HG03442 (cell line): Measurements from ENCODE around the gene ANKRD39.

Experiments
- ATAC-seq: cut with Tn5 transposase; IDR thresholded peaks from one replicate; pipeline ENCODE4 v1.9.1; 2021; ENCODE audit warnings: mild to moderate bottlenecking, moderate library complexity; ENCODE audit not compliant: unreplicated experiment

Gene ANKRD39

GRCh38 chr2:96831679-96832078 is 26.1 kb downstream of the ANKRD39 start:
- no peak for ATAC-seq

DNA sequence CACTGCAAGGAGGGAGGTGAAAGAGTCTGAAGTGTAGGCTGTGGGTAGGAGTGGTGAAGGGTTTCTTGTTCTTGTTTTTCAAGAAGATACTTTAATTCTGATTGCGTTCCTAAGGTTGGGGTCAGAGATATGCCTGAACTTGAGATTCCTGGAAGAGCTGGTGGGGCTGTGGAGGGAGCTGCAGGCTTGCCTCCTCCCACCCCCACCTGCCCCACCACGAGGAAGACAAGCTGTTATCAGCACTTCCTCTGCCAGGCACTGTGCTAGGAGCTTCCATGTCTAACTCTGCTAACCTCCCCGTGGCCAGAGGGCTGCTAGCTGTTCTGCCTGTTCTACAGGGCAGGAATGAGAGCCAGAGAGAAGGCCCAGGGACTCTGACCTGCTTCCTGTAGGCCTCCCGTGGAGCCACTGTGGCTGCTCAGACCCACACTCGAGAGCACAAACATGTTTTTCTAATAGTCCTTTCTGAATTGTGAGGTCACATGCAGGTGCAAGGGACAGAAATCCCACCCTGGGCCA is 27.7 kb downstream of the ANKRD39 start:
- no peak for ATAC-seq

GRCh38 chr2:96828874-96829273 is 28.9 kb downstream of the ANKRD39 start:
- ATAC-seq, result no peak

DNA sequence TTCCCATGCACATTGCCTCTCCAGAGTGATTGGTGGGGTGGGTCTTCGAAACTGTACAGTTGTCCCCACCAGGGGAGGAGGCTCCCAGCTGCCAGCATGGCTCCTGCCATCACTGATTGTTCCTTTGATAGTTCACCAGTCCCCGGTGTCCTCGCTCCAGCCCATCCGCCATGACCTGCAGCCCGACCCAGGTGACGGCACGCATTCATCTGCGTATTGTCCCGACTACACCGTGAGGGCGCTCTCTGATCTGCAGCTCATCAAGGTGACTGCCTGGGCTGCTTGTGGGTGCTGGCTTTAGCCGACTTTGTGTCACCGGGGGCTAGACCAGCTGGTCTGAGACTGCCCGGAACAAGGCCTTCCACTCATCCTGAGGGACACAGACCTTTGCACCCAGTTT is 29.4 kb downstream of the ANKRD39 start:
- ATAC-seq, result no peak

- ATAC-seq, result no peak
These were observed 31.1 kb downstream of the ANKRD39 start for GRCh38 chr2:96826546-96827278.

GRCh38 chr2:96825057-96825456 is 32.8 kb downstream of the ANKRD39 start:
- no peak for ATAC-seq

- no peak for ATAC-seq
These were observed 33.5 kb downstream of the ANKRD39 start for GRCh38 chr2:96824079-96824870.

- no peak for ATAC-seq
These were observed 34.6 kb downstream of the ANKRD39 start for GRCh38 chr2:96823198-96823597.

DNA sequence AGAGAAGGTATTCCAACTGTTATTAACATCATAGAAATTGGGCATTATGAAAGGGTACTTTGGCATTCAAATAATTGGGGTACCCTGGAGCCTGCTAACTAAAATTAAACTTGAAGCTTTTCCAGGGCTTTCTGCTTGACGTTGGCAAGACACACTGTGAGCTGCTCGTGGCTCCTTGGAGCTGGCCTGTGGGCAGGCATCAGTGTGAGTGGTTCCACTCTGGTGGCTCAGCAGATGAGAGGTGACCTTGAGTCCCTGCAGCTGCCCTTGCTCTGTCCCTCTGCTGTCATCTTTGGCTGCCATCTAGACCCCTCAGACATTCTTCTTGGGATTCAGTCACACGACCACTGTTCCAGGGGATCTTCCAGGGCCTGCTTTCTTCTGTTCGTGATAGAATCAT is 35.0 kb downstream of the ANKRD39 start:
- no peak for ATAC-seq

- ATAC-seq, result no peak
These were observed 36.6 kb downstream of the ANKRD39 start for GRCh38 chr2:96821113-96821675.

- no peak for ATAC-seq
These were observed 37.8 kb downstream of the ANKRD39 start for GRCh38 chr2:96819876-96820511.

DNA sequence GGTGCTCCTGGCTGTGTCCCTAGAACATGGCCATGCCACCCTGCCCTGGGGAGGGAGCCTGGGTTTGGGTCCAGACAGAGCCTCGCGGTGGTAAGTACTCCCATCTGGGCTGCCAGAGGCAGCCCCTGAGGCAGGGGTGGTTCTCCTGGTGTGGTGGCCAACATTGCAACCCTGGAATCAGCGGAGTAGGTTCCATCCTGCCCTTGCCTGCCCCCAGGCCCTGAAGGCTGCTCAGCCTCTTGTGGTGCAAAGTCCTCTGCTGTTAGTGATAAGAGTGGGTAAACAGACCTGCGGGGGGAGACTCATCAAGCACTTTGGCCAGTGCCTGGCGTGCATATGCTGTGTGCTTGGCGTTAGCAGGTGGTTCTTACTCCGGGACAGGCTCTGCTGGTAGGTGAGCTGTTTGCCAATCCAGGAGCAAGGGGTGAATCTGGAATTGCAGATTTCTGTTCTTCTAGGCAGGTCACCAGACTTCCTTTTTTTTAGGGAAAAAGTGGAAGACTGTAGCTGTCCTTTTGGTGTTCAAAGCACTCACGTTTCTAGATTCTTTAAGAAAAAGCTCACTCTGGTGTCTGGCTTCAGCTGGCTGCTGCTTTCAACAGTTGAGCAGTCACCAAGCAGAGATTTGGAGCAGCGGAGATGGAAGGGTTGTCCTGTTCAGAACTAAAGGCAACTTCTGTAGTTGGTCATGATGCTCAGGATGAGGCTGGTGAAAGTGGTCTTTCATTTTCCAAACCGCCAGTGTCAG is 38.5 kb downstream of the ANKRD39 start:
- ATAC-seq, result no peak

DNA sequence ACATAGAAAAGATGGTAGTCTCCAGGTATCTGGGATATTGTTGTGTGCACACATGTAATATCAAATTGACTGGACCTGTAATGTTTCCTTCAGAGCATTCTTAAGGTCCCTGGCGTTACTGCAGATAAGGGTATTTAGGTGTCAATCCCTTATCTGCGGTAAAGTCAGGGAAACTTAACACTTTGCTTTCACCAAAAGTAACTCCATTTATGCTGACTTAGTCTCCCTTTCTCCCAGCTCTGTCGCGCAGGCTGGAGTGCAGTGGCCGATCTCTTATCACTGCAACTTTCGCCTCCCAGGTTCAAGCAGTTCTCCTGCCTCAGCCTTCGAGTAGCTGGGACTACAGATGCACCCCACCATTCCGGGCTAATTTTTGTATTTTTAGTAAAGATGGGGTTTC is 39.9 kb downstream of the ANKRD39 start:
- no peak for ATAC-seq

GRCh38 chr2:96816836-96817702 is 40.7 kb downstream of the ANKRD39 start:
- no peak for ATAC-seq

DNA sequence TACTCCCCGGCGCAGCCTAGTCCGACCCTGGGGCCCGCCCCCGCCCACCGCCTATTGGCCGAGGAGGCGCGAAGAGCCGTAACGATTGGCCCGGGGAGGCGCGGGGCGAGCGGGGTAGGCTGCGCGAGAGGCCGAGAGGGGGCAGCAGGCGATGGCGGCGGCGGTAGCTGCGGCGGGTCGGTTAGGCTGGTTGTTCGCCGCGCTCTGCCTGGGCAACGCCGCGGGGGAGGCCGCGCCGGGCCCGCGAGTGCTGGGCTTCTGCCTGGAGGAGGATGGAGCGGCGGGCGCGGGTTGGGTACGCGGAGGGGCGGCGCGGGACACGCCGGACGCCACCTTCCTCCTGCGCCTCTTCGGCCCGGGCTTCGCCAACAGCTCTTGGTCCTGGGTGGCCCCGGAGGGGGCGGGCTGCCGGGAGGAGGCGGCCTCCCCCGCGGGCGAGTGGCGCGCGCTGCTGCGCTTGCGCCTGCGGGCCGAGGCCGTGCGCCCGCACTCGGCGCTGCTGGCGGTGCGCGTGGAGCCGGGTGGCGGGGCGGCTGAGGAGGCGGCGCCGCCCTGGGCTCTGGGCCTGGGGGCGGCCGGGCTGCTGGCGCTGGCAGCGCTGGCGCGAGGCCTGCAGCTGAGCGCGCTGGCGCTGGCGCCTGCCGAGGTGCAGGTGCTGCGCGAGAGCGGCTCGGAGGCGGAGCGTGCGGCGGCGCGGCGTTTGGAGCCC is 41.5 kb downstream of the ANKRD39 start, which contains the start of gene CNNM3:
TSS of gene CNNM3 (plus strand) at position 142 of the 709 bp plus-strand sequence. CDS start at position 152, 10 bp downstream.
- ATAC-seq, result peak; percentile 80

GRCh38 chr2:96815326-96816126 is 42.3 kb downstream of the ANKRD39 start:
- ATAC-seq, result peak; percentile 2

DNA sequence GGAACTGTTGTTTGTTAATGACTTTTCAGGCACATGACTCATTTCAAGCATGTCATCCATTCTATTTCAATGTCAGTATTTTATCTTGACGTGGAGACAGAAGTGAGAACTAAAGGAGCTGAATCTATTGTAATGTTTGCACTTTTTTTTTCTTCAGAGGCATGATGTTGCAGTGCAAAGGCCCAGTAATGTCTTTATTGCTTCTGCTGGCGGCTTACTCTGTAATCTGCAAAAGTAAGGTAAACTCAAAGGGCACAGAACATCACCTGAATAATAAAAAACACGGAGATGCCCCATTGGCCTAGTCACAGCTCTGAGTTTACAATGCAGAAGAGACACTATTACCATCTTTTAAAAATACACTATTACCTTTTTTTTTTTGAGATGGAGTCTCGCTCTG is 44.2 kb downstream of the ANKRD39 start:
- no peak for ATAC-seq

DNA sequence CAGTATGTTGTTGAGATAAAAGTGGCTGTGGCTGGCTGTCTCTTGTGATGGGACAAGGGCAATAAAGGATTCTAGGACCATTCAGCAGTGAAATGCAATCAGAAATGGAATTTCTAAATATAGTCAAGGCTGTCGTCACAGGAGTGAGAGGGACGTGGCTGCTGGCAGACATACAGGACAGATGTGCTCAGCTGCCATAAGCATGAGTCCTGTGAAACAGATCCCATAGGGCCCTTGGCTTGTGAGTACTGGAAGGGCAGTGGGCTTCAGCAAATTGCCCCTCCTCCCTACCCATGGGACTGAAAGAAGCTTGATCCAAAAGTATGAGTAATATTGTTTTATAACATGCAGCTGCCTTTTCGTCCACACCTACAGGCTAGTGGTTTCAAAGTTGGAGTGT is 45.9 kb downstream of the ANKRD39 start:
- ATAC-seq, result no peak
